NCI-H82 treated with DMSO at 0.1 percent for 48 hours (cell line): Measurements from ENCODE around the gene NREP.

ENCODE experiments used
- DNase-seq: peaks from one replicate; lab custom pipeline; 2025; ENCODE audit not compliant: unreplicated experiment; lab: John Stamatoyannopoulos, UW

NREP gene, protein sequence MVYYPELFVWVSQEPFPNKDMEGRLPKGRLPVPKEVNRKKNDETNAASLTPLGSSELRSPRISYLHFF

DNA sequence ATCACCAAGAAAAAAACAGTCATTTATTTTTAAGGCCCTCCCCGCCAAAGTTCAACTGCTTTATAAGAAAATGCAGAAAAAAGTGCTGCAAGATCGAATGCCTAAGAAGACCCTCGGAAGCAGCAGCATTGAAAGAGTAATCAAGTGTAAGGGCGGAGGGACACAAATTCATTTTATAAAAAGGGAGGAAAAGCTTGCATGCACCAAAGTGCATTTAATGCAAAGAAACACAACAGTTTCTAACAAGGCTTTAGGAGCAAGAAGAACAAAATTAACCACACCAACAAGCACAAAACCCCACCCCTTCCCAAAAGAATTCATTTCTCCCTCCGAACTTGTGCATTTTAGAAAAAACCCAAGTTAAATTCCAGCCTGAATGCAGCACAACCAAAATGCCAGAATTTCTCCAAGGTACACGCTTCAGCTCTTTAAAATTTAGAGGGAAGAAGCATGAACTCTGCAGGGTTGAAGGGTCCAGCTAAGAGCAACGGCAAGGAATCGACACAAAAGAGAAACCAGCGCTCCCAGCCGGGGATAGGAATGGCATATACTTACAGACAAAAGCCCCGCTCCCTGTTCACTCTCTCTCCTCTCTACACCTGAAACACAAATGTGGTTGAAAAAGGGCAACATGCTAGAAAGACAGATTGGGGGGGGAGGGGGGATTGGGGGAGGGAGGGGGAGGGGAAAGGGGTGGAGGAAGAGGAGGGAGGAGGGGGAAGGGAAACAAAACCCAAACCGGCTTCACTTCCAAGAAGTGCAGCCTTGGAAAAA lies at the start of gene NREP:
NREP (minus strand) TSS at position 614 of the 774 bp plus-strand sequence. CDS start 1,422 bp downstream, outside the sequence.
- DNase-seq = peak; percentile 75

DNA sequence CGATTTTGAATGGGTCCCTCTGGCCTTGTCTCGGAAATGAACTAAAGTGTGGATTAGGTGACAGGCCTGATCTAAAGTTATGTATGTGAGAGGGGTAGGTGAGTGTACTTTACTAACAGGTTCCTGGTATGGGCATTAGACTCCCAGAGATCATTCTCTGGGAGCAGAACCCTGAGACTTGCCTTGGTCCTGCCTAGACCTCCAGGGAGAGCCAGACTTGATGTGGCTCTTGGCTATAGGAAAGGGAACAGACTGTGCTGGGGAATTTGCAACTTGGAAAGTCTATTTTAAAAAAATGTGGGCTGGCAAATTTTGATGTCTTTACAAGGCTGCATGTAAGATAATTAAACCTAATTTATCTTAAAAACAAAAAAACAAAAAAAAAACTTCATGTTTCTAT lies 49.8 kb upstream of the NREP start:
- DNase-seq = no peak

DNA sequence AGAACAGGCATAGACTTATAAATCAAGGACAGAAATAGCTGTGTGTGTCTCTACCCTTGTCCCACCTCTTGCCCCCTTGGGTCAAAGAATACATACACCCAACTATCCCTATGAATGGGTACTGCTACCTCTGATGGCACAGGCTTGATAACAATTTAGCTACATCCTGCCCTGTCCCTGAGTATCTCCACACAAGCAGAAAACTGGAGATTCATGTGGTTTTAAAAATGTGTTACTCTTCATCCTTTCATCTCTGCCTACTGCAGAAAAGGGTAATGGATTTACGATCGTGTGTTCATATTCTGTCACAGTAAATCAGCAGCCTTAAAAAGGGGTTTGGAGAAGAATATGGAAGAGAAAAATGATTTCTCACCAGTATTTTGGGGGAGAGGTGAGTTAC lies 49.2 kb upstream of the NREP start:
- DNase-seq = no peak

DNA sequence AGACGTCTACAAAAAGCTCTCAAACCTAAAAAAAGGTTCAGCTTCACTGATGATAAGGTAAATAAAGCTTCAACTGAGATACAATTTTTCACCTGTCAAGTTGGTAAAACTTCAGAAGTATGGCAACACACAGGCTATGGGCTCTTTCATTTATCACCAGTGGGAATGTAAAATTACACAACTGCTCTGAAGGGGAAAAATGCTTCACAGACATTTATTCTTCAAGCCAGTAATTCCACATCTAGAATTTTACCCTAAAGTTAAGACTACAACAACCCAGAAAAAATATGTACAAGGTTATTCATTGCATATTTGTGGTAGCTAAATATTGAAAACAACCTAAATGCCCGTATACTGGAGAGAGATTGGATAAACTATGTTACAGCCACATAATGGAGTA lies 48.1 kb upstream of the NREP start:
- no peak for DNase-seq

DNA sequence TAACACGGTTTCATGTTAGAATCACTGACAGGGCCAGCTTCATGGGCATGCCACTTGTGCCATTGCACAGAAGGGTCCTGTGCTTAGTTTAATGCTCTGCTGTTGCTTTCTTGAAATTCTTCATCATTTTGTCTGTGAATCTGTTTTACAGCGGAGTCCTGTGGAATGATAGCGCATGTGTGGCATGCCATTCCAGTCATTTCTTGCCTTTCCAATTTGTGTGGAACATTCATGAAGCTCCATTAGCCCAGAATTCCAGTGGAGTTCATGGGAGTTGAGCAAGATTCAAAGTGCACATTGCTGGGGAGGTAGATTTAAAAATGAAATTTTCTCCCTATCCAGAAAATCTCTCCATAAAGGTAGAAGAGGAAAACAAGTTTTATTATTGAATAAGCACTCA lies 43.4 kb upstream of the NREP start:
- DNase-seq = no peak

DNA sequence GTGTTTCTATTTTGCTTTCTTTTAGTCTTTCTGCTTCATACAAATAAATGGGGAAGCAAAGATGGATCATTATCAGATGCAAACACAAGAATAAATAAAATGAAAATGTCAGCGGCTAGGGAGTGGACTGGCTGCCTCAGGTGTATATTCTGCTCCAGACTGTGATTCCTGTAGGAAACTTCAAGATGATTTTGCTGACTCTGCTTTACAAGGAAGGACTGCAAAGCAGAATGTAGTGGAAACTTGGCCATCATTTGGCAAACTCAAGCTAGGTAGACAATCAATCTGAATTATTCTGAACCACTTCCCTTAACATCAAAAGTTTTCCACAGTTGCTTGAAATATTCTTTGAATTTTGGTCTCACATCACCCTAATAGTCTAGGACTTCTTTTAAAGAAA lies 38.1 kb upstream of the NREP start:
- no peak for DNase-seq

DNA sequence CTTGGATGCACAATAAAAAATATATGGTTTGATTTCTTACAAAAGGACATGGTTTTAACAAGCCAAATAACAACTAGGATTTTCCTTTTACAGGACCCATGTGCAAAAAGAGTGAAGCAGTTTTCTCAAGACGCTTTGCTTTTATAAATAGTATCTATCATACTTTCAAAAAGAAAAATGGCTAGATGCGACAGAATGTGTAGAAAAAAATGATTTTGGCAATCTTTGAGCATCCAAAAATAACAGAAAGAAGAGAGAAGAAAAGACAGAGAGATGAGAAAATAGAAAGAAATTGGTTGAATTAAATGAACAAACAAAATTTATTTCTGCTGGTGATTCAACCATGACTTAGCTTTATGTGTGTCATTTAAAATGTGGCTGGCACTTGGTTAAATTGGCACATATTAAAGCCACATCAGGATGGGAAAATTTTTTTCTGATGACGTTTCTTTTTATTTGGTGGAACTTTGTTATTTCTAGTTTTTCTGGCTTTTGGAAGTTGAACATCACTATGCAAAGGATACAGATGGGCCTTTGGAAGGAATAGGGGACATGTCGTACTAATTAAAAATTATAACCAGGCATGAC lies 35.6 kb upstream of the NREP start:
- no peak for DNase-seq

DNA sequence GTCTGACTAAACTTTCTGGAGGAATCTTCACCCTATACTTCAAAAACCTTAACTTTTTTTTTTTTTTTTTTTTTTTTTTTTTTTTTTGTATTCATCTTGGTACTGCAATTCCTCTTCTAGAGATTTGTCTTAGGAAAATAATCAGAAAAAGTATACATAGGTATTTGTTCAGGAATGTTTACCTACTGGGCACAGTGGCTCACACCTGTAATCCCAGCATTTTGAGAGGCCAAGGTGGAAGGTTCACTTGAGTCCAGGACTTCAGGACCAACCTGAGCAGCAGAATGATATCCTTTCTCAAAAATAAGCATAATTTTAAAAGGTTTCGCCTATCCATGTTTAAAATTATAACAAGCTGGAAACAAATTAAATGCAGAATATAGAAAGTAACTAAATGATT lies 33.3 kb upstream of the NREP start:
- no peak for DNase-seq

DNA sequence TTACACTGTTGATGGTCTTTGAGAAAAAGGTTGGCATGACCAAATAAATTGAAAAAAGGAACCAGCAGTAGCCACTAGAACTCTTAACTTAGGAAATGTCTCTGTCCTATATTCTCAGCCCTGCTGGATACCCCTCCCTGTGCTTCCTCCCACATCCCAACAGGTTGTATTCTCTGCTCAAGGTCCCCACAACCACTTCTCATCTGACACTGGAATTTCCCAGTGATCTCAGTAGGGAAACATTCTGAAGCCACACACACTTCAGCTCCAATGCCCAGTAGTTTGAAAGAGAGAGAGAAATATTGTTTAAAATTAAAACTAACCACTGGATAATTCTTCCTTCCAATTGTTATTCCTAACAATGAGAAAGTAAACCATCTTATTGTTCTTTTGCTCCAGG lies 30.0 kb upstream of the NREP start:
- no peak for DNase-seq

DNA sequence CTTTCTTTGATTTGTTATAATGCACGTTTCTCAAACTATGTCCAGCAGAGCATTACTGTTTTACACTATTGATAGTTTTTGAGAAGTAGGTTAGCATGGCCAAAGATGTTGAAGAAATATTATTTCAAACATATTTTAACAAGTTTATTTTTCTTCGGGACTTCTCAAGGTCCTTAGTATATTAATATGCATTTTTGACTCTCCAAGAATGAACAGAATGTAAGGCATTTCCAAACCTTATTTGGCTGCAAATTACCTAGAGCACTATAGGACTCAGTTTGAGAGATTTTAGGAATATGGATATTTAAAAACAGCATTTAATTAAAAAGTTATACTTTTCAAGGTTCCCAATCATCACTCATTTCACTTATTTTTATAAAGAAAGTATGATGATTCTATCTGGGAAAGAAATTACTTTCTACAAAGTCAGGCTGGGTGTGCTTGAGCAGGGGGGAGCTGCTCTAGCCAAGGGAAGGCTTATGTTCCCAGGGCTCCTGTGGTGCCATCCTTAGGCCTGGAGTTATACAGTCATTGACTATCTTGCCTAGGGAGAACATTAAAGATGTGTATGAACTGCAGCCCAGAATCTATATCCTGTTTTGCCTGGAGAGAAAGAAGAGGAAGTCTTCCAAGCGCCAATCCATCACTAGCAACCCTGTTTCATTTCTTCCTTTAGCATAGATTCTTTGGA lies 27.6 kb upstream of the NREP start:
- DNase-seq = no peak

DNA sequence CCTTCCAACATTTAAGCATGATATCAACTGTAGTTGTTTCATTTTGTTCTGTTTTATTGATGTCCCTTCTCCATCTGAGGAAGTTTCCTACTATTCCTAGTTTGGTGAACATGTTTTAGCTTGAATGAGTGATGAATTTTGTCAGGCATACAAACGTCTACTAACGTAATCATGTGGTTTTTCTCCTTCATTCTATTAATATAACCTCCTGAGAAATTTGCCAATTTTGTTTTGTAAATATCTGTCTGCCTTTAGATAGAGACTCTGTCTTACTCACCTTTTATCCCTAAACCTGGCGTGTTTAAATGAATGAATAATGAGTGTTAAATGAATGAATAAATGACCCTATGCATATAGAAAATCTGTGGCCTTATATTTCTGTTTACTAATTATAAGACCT lies 26.5 kb upstream of the NREP start:
- DNase-seq = no peak

DNA sequence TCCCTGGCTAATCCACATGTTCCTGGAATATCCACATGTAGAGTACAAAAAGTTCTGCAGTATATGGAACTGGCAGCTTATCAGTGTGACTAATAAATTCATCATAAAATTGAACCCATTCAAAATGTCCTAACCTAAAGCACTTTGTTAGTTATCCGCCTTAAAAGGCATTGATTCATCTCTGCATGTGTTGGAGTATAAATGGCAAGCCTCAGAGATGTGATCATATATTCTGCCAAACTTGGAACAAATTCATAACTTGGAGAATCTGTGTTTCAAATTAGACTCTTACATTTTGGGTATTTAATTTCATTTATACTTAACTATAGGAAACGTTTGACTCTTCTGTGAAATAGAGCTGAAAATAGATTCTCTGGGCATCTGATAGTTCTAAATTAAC lies 25.2 kb upstream of the NREP start:
- no peak for DNase-seq

DNA sequence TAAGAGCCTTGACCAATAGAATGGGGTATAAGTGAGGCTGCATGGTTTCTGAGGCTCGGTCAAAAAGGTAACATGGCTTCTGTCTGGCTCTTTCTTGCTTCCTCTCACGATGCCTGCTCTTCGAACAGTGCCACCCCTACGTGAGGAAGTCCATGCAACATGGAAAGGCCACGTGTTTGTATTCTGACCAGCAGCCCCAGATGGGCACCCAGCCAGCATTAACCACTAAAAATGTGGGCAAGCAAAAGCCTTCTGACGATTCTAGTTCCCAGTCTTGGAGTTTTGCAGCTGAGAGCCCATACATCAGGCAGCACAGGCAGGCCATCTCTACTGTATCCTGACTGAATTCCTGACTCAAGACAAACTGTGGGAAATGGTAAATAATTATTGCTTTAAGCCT lies 24.2 kb upstream of the NREP start:
- DNase-seq = no peak

DNA sequence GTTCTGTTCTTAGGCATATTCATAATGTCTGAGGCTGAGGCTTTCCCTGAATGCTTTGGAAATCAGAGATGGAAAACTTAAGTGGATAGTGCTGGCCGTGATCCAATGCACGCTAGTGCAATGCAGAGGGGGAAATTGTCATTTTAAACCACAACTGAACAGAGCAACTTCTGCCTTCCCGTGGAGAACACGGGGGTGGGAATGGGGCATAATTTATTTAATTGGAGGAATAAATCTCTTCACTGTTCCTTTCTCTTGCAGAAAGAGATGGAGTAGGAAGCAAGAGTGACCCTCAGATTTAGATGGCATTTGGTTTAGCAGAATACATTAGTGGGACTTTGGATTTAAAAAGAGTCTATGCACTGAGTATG lies 22.9 kb upstream of the NREP start:
- DNase-seq = no peak

DNA sequence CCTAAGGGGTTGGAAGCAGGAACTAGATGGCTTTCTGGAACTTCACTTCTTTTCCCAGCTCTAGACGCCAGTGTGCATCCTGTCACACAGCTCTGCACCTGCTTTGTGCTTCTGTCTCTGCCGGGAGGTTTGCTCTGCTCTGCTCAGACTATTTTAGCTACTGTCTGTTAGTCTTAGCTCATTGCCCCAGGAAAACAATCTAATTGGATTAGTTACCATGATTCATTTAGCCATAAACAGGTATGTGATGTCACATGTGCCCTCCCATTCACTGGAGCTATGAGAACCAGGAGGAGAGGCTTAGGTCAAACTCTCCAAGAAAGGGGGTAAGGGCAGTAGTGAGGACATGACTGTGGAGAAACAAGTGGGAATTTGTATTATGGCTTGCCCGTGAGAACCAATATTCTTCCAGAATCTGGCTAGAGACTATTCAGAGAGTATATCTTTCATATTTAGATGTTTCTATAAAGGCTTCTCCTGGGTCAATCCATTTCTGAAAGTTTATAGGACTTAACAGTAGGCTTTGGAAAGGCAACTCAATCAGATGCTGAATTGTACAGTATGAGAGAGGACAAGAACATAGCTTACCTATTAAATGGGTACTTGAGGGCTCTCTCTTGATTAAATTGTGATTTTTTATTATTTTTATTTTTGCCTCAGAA lies 22.4 kb upstream of the NREP start:
- peak; percentile 15 for DNase-seq

DNA sequence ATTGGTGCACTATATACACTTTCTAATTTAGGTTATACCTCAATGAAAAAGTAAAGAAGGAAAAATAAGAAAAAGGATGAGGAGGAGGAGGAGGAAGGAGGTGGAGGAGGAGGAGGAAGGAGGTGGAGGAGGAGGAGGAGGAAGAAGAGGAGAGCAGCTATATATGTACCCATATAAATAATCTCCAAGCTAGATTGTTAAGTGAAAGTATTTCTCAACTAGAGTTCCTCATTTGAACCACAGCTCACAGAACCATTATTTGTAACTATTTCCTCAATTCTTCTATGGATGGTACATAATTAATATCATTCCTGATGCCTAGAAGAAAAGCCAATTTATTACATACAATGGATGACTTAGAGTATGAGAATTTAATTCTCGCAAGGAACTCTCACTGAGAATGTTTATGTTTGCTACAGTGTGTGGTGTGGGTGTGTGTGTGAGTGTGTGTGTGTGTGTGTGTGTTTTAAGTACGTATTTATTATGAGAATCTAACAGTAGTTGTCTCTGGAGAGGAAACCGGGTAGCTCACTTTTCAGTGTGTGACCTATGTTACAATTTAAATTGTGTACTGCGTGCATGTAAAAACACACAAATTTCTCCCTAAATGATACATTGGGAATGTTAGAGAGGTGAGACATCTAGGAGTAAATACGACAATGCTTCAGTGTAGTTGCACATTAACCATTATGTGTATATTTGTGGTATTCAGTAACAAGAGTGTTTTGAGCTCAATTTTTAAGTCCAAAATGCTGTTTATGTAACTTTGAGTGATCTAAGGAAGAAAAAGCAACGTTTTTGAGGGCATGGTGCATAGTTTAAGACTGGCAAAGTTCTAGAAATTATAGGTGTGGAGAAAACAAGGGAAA lies 20.2 kb upstream of the NREP start:
- DNase-seq = no peak

DNA sequence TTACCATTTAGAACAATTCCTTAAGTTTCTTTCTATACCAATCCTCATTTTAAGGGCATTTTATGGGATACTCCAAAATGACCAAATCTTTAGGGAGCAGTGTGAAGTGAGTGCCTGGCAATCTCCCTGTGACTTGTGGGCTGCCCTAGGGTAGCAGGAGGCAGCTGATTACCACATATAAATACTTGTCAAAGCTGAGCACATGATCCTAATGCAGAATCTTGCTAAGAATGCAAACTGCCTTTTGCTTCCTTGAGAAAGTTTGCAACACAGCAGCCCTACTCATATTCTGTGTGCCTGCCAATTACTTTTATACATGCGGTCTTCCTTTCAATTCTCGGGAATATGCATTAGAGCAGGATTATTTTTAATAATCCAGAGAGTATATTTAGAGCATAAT lies 18.2 kb upstream of the NREP start:
- DNase-seq = peak; percentile 19

DNA sequence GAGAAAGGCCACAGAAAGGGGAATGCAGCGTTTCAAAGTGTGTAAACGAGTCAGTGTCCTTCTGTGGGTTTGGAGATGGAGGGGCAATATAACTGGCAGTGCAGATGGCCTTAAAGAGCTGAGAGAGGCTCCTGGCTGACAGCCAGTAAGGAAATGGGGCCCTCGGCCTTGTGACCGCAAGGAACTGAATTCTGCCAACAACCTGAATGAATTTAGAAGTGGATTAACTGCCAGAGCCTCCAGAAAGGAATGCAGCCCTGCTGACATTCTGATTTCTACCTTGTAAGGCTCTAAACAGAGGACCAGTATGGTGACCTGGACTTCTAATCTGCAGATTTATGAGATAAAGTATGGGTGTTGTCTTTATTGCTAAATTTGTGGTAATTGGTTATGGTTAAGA lies 17.5 kb upstream of the NREP start:
- DNase-seq = peak; percentile 68

DNA sequence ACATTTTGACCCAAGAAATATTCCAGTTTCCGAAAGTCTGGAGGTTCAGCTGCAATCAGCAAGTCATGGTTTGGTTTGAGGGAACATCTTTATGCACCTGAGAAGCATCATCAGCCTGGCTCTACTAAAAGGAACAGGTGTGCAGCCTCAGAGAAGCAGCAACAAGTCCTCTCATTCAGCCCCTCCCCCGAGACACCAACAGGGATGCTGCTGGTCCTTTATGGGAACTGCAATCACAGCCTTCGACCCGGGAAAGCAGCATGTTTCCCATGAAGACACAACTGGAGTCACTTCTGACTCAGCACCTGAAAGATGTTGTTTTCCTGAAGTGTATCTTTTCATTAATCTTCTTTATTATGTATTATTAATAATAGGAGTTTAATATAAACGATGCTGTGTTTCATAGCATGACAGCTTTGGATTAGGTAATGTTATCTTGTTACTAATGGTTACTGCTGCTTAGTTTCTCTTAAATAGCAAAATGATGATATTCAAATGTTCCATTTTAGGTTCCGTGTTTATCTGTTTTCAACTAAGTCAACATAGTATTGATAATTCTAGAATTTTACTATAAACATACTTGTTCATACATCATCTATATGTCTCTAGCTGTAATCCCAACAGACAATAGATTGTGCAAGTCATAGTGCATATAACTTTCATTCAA lies 15.6 kb upstream of the NREP start:
- no peak for DNase-seq

DNA sequence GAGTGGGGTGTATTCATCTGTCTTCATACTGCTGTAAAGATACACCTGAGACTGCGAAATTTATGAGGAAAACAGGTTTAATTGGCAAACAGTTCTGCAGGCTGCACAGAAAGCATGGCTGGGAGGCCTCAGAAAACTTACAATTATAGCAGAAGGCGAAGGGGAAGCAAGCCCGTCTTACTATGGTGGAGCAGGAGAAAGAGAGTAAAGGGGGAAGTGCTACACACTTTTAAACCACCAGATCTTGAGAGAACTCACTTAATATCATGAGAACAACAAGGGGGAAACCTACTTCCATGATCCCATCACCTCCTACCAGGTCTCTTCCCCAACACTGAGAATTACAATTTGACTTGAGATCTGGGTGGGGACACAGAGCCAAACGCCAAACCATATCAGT lies 12.5 kb upstream of the NREP start:
- DNase-seq = no peak
